OCI-LY1 (cell line): ENCODE results near the gene EDDM13.

Source experiments
- EZH2 ChIP-seq: fragments of 200-600 bp; sonication (generic), shearing (Covaris generic); IDR thresholded peaks from 2 replicates; pipeline ENCODE4 v1.8.0; 2017; ENCODE audit warnings: borderline replicate concordance, mixed run types, mild to moderate bottlenecking, antibody characterized with exemption, low read length, moderate library complexity, mixed read lengths
- TF ChIP-seq, protein P1 (sequence below): fragments of 200-600 bp; sonication (generic), shearing (Covaris generic); IDR thresholded peaks from 2 replicates; pipeline ENCODE4 v1.5.1; 2017; ENCODE audit warnings: mild to moderate bottlenecking, antibody characterized with exemption, low read length, moderate library complexity, mixed read lengths

DNA sequence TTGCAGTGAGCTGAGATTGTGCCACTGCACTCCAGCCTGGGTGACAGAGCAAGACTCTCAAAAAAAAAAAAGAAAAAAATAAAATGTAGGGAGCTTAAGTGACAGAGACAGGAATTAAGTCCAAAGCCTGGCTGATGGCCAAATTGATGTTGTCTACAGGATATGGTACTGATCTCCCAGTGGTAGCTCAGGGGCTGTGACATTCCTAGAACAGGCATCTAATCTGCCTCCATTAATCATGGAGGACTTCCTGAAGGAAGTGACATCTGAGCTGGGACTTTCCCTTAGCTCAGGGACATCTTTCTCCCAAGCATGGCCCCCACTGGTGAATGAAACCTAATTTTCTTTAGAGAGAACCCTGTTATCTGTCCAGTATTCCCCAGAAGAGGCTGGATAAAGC lies 11.4 kb upstream of the EDDM13 start:
- TF ChIP-seq, protein P1, sequence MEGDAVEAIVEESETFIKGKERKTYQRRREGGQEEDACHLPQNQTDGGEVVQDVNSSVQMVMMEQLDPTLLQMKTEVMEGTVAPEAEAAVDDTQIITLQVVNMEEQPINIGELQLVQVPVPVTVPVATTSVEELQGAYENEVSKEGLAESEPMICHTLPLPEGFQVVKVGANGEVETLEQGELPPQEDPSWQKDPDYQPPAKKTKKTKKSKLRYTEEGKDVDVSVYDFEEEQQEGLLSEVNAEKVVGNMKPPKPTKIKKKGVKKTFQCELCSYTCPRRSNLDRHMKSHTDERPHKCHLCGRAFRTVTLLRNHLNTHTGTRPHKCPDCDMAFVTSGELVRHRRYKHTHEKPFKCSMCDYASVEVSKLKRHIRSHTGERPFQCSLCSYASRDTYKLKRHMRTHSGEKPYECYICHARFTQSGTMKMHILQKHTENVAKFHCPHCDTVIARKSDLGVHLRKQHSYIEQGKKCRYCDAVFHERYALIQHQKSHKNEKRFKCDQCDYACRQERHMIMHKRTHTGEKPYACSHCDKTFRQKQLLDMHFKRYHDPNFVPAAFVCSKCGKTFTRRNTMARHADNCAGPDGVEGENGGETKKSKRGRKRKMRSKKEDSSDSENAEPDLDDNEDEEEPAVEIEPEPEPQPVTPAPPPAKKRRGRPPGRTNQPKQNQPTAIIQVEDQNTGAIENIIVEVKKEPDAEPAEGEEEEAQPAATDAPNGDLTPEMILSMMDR = no peak
- TF ChIP-seq EZH2 = no peak
